Endothelial cell of umbilical vein (primary cell): Measurements from ENCODE around the gene HBEGF. TPM values are rescaled to one million over a fixed set of nuclear protein-coding genes. Genes with fewer than 3 reads are reported as not detected.

Source experiments
- BruUV-seq: library from RNA; stranded (reverse); fragments of 400-500 nt; replicated peaks from 2 replicates; lab custom pipeline; 2021; lab: Mats Ljungman, UMichigan
- CTCF ChIA-PET: fragments of 300-600, 350-600 bp; sonication (Branson Sonifier 250); formaldehyde crosslinking; loops from one replicate; lab custom pipeline; 2021; ENCODE audit warnings: antibody characterized with exemption, inconsistent platforms; lab: Charles Lee
- POLR2A ChIA-PET: fragments of 300-600, 350-600 bp; sonication (Branson Sonifier 250); formaldehyde crosslinking; loops from one replicate; lab custom pipeline; 2021; ENCODE audit warnings: antibody characterized with exemption, inconsistent platforms; lab: Charles Lee
- DNase-seq: peaks from one replicate; pipeline ENCODE4 v3.0.0-alpha.2; 2011; ENCODE audit warnings: low read depth, low spot score
- FAIRE-seq: peaks from 2 replicates; lab custom pipeline; 2011; peaks lifted over from hg19 to GRCh38; lab: Jason Lieb, UNC
- H2AFZ ChIP-seq: 2 replicates; pipeline ENCODE4 v1.6.0; 2012; ENCODE audit warnings: low read depth, low read length, control low read depth, inconsistent platforms
- H3K27ac ChIP-seq: 2 replicates; pipeline ENCODE4 v1.5.1; 2011; ENCODE audit warnings: low read depth, mild to moderate bottlenecking, control low read depth, low read length, moderate library complexity; ENCODE audit not compliant: insufficient read depth
- H3K27me3 ChIP-seq, 2 experiments: 2 replicates each; pipeline versions ENCODE4 v1.6.0 to v1.6.1; 2011; ENCODE audit warnings: low read length in 2 of 2, mixed read lengths in 1 of 2; ENCODE audit not compliant: control insufficient read depth in 2 of 2, insufficient read depth in 2 of 2
- H3K36me3 ChIP-seq, 2 experiments: 2 replicates in 1 of 2; 3 replicates in 1 of 2; pipeline ENCODE4 v1.5.1; 2011; ENCODE audit warnings: low read length in 2 of 2, mild to moderate bottlenecking in 1 of 2, moderate library complexity in 1 of 2; ENCODE audit not compliant: control insufficient read depth in 2 of 2, insufficient read depth in 2 of 2; ENCODE audit errors: extremely low read depth in 1 of 2
- H3K4me1 ChIP-seq: 3 replicates; pipeline ENCODE4 v1.5.1; 2011; ENCODE audit warnings: mild to moderate bottlenecking, low read length; ENCODE audit not compliant: control insufficient read depth, insufficient read depth; ENCODE audit errors: extremely low read depth
- H3K4me2 ChIP-seq: 2 replicates; pipeline ENCODE4 v1.6.1; 2011; ENCODE audit warnings: low read length, control low read depth, mixed read lengths; ENCODE audit not compliant: insufficient read depth
- H3K4me3 ChIP-seq, 3 experiments: fragments of 200-600 bp in 1 of 3; sonication (generic), shearing (Covaris generic) in 1 of 3; replicated peaks in 1 of 3; 2 replicates each; pipeline ENCODE4 v1.5.1; 2011 to 2016; ENCODE audit warnings: control low read depth in 3 of 3, low read length in 3 of 3, mild to moderate bottlenecking in 2 of 3, inconsistent platforms in 1 of 3, low read depth in 1 of 3, moderate library complexity in 1 of 3; ENCODE audit not compliant: insufficient read depth in 1 of 3
- H3K79me2 ChIP-seq: 2 replicates; pipeline ENCODE4 v1.6.0; 2012; ENCODE audit warnings: low read length, inconsistent platforms; ENCODE audit not compliant: control insufficient read depth, insufficient read depth
- H3K9ac ChIP-seq: replicated peaks from 2 replicates; pipeline ENCODE3; 2011; ENCODE audit warnings: low read length, control low read depth; ENCODE audit not compliant: insufficient read depth; ENCODE audit errors: extremely low read depth
- H3K9me1 ChIP-seq: replicated peaks from 3 replicates; pipeline ENCODE4 v1.6.0; 2011; ENCODE audit warnings: mild to moderate bottlenecking, low read length; ENCODE audit not compliant: control insufficient read depth, insufficient read depth; ENCODE audit errors: extremely low read depth
- H3K9me3 ChIP-seq: replicated peaks from 2 replicates; pipeline ENCODE4 v1.5.1; 2012; ENCODE audit warnings: low read length, inconsistent platforms; ENCODE audit not compliant: control insufficient read depth, insufficient read depth
- H4K20me1 ChIP-seq: replicated peaks from 2 replicates; pipeline ENCODE3; 2011; ENCODE audit warnings: mild to moderate bottlenecking, low read length; ENCODE audit not compliant: control insufficient read depth, insufficient read depth; ENCODE audit errors: extremely low read depth
- CTCF ChIP-seq, 2 donors: IDR thresholded peaks; 1 replicate in 1 of 2; 2 replicates in 1 of 2; pipeline ENCODE4 v1.5.1; 2011; ENCODE audit warnings: low read length in 2 of 2, mild to moderate bottlenecking in 2 of 2, moderate library complexity in 2 of 2, control low read depth in 1 of 2, inconsistent platforms in 1 of 2, low read depth in 1 of 2; ENCODE audit not compliant: insufficient read depth in 1 of 2; ENCODE audit errors: extremely low read depth in 1 of 2
- EZH2 ChIP-seq: IDR thresholded peaks from 2 replicates; pipeline ENCODE4 v1.6.1; 2012; ENCODE audit warnings: borderline replicate concordance, low read depth, mild to moderate bottlenecking, moderate library complexity, low read length, inconsistent platforms; ENCODE audit not compliant: severe bottlenecking
- GATA2 ChIP-seq: IDR thresholded peaks from 2 replicates; pipeline ENCODE4 v1.7.0; 2011; ENCODE audit warnings: low read depth, mild to moderate bottlenecking, moderate library complexity, mixed read lengths, low read length; ENCODE audit not compliant: insufficient read length, insufficient read depth
- JUN ChIP-seq: IDR thresholded peaks from 2 replicates; pipeline ENCODE4 v1.6.1; 2011; ENCODE audit warnings: borderline replicate concordance, low read depth; ENCODE audit not compliant: insufficient read length, insufficient read depth
- MAX ChIP-seq: IDR thresholded peaks from 2 replicates; pipeline ENCODE4 v1.6.1; 2011; ENCODE audit not compliant: insufficient read depth, insufficient read length
- MYC ChIP-seq: IDR thresholded peaks from one replicate; pipeline ENCODE4 v1.6.1; 2011; ENCODE audit warnings: mild to moderate bottlenecking, low read depth, low read length
- POLR2A ChIP-seq: IDR thresholded peaks from 2 replicates; pipeline ENCODE4 v1.6.1; 2012; ENCODE audit warnings: low read depth, mild to moderate bottlenecking, control low read depth, low read length
- POLR2AphosphoS5 ChIP-seq: IDR thresholded peaks from 2 replicates; pipeline ENCODE4 v1.6.1; 2012; ENCODE audit warnings: low read depth, mild to moderate bottlenecking, control low read depth, low read length, moderate library complexity; ENCODE audit not compliant: insufficient read depth
- dilution Hi-C: fragments of 300-500 bp; cut with MboI; formaldehyde crosslinking; loops from one replicate; pipeline ENCODE4 v1.15.0; 2019; ENCODE audit warnings: low sequenced_read_pairs; ENCODE audit not compliant: extremely low pct_ligation_motif_present
- intact Hi-C: fragments of 100-400 bp; cut with micrococcal nuclease; formaldehyde crosslinking; loops from one replicate; pipeline ENCODE4 v1.10.0; 2022
- polyA plus RNA-seq, 4 experiments: library from polyadenylated mRNA; depleted of rRNA in 3 of 4; stranded (reverse) in 3 of 4; unstranded in 1 of 4; fragments of >200 nt; gene quantifications; 2 replicates each; pipeline versions ENCODE4 v1.2.1 to v1.2.3, GENCODE V29; 2011 to 2012; ENCODE audit warnings: missing spikeins in 1 of 4
- total RNA-seq: library from RNA; stranded (reverse); gene quantifications from 2 replicates; pipeline ENCODE4 v1.2.3, GENCODE V29; 2021

Gene HBEGF
- total and polyA plus RNA-seq, 2 donors (not counting 3 experiments of a cell fraction or from before 2014, with no cell fraction given), result 33.2 to 79.8 TPM

- H4K20me1 ChIP-seq, result no peaks in the 10 kb centered on the region
- H3K9ac ChIP-seq, result no peak overlapping the region
- TF ChIP-seq MYC, result no peak
- TF ChIP-seq CTCF (IDR thresholded peaks at IDR 0.05; ENCODE audit: extremely low read depth in 1 of 2, insufficient read depth in 1 of 2, low read depth in 1 of 2, low read length in 2 of 2), result no peak
- TF ChIP-seq POLR2AphosphoS5, result no peak
- TF ChIP-seq GATA2, result no peak
- no peak for TF ChIP-seq POLR2A
- no peak for TF ChIP-seq MAX
- no peak for TF ChIP-seq EZH2
- TF ChIP-seq JUN, result no peak
- H3K27me3 ChIP-seq, result no peaks in the 10 kb centered on the region
- H3K4me3 ChIP-seq, result no peak overlapping the region
- no peak overlapping the region for H2AFZ ChIP-seq
- no peaks in the 10 kb centered on the region for H3K36me3 ChIP-seq
- peaks cover 62% of the 10 kb centered on the region for H3K4me1 ChIP-seq
- ChIA-PET POLR2A (interaction anchor here (1.1 kb wide), 1 partner anchor 79 kb away, joined by 3 read pairs; no protein-coding TSS in a partner anchor), CTCF (interaction anchor here (4.4 to 4.6 kb wide), 2 partner anchors 13 to 21 kb away, joined by 29 to 40 read pairs; partner anchors contain the start of gene HBEGF)
- H3K4me2 ChIP-seq, result no peak overlapping the region
- H3K9me1 ChIP-seq, result no peaks in the 10 kb centered on the region
- FAIRE-seq (peak; percentile 12), DNase-seq (no peak)
- dilution Hi-C loops, result no loop called here
- BruUV-seq, result no TSS peak
- H3K9me3 ChIP-seq, result no peaks in the 10 kb centered on the region
- peak overlapping the region; percentile 99 for H3K27ac ChIP-seq
- H3K79me2 ChIP-seq, result no peaks in the 10 kb centered on the region
- intact Hi-C loops, result no loop called here
Observed at GRCh38 chr5:140324617-140325241, 21.7 kb downstream of the HBEGF start.
